Gastroesophageal sphincter (tissue), 3 donors: Measurements from ENCODE around the gene DSCAML1.

ENCODE experiments used
- EP300 ChIP-seq: sonication (generic); formaldehyde crosslinking; IDR thresholded peaks from one replicate; pipeline ENCODE4 v1.6.1; 2017; ENCODE audit warnings: antibody characterized with exemption, mild to moderate bottlenecking
- TF ChIP-seq, protein P1 (sequence below), 4 experiments: fragments of 200-600 bp in 2 of 4; fragments of 450-650 bp in 2 of 4; sonication (generic) in 1 of 4; IDR thresholded peaks; one replicate each; pipeline ENCODE4 v1.5.1; 2017 to 2019; ENCODE audit warnings: antibody characterized with exemption in 4 of 4, mild to moderate bottlenecking in 2 of 4, moderate library complexity in 2 of 4

DNA sequence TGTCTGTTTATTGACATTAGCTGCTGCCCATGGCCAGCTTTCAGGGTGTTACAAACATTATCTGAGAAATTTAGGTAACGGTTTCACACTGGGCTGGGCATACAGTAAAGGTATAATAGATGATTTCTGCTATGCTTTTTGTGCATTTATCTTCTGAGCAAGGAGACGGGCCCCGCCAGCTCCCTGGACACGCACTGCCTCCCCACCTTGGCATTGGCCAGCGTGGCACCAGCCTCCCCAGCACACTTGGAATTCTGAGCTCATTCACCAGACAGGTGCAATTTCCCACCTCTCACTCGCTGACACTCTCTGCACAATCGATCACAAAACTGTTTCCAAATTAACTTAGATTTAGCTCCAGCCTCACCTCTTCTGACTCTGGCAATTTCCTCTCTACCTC lies 246.6 kb downstream of the DSCAML1 start:
- TF ChIP-seq, protein P1, sequence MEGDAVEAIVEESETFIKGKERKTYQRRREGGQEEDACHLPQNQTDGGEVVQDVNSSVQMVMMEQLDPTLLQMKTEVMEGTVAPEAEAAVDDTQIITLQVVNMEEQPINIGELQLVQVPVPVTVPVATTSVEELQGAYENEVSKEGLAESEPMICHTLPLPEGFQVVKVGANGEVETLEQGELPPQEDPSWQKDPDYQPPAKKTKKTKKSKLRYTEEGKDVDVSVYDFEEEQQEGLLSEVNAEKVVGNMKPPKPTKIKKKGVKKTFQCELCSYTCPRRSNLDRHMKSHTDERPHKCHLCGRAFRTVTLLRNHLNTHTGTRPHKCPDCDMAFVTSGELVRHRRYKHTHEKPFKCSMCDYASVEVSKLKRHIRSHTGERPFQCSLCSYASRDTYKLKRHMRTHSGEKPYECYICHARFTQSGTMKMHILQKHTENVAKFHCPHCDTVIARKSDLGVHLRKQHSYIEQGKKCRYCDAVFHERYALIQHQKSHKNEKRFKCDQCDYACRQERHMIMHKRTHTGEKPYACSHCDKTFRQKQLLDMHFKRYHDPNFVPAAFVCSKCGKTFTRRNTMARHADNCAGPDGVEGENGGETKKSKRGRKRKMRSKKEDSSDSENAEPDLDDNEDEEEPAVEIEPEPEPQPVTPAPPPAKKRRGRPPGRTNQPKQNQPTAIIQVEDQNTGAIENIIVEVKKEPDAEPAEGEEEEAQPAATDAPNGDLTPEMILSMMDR (IDR thresholded peaks at IDR 0.05) = no peak
- no peak for TF ChIP-seq EP300
